Stimulated activated CD4-positive, alpha-beta T cell treated with anti-CD3 and anti-CD28 coated beads, Interleukin-12 subunit alpha, Interleukin-12 subunit beta, amount 100 ng/mL, for 24 hours (primary cell): ENCODE data around the gene CHTOP.
A peak's percentile ranks its signal among the peaks of the same experiment; 100 is the strongest.
"Not testable (repeated sequence)": the region's sequence is repeated elsewhere in the genome, so short reads cannot be mapped to it uniquely, and the experiment has no call there.

Source experiments
- DNase-seq, 2 experiments: peaks; one replicate each; pipeline ENCODE4 v3.0.0-alpha.2; 2020; ENCODE audit warnings: low read depth in 2 of 2

The CHTOP gene

DNA sequence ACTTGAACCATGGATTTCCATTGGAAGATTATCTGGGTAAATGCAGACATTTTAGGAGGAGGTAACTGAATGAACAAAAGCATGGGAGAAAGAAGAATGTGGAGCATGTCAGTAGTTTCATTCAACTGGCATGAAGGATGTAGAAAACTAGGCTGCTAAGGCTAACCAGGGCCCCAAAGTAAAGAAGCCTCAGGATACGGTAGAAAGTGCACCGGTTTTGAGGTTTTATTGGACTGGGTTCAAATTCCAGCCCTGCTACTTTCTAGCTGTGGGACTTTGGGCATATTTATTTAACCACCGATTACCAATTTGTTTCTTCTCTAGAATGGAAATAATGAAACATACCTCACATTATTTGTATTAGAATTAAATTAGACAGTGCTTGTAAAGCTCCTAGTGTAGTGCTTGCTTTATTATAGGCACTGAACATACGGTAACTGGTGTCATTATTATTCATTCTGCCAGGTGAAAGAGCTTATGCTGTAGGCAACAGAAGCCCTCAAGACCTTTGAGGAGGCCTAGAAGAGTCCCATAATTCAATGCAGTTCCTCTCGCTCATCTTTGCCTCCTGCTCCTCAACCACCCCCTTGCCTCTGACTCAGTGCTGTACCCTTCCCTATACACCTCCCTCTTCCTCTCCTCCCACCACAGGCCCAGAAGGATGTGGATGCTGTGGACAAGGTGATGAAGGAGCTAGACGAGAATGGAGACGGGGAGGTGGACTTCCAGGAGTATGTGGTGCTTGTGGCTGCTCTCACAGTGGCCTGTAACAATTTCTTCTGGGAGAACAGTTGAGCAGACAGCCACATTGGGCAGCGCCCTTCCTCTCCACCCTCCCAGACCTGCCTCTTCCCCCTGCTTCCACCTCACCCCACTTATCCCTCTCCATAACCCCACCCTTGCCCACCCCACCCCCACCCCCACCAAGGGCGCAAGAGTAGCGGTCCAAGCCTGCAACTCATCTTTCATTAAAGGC lies 2.5 kb upstream of the CHTOP start:
- DNase-seq = no peak

DNA sequence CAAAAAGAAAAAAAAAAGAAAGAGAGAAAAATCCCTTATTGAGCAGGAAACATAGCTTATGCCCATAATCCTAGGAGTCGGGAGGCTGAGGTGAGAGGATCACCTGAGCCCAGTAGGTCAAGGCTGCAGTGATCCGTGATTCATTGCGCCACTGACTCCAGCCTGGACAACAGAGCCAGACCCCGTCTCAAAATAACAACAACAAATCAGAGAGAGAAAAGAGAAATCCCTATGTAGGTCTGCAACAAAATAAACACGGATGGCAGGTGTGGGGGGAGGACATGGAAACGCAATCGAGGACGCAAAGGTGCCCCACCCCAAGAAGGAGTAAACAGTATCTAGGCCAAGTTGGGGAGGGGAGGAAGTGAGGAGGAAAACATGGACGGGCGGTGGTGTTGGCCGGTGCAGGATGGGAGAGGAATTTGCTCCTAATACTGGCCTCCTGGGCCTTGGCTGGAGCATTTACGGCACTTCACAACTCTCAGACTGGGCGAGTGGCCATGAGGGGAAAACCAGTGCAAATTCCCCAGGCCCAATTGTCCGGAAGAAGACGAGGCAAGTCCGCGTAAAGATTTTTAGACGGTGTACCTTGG lies 609 bp upstream of the CHTOP start:
- DNase-seq = no peak

- no peak for DNase-seq
Measured at GRCh38 chr1:153635872-153636271, 2.0 kb downstream of the CHTOP start.

DNA sequence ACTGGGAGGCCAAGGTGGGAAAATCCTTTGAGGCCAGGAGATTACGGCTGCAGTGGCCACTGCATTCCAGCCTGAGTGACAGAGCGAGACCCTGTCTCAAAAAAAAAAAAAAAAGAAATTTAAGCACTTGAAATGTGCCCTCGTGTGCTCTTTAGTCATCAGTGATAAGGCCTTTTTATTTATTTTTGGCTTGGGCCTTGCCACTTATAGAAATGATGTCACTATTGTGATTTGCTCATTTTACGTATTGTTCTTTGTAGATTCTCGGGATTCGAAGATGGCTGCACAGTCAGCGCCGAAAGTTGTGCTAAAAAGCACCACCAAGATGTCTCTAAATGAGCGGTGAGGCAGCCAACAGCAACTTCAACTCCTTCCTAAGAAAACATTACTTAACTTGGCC lies 2.4 kb downstream of the CHTOP start:
- no peak for DNase-seq

- DNase-seq = no peak
Measured at GRCh38 chr1:153638261-153638660, 4.4 kb downstream of the CHTOP start.

- no peak for DNase-seq
Measured at GRCh38 chr1:153639280-153639679, 5.4 kb downstream of the CHTOP start.

GRCh38 chr1:153640213-153640612 lies 6.3 kb downstream of the CHTOP start:
- DNase-seq = not testable (repeated sequence)

- DNase-seq = no peak
Measured at GRCh38 chr1:153640861-153641260, 7.0 kb downstream of the CHTOP start.

DNA sequence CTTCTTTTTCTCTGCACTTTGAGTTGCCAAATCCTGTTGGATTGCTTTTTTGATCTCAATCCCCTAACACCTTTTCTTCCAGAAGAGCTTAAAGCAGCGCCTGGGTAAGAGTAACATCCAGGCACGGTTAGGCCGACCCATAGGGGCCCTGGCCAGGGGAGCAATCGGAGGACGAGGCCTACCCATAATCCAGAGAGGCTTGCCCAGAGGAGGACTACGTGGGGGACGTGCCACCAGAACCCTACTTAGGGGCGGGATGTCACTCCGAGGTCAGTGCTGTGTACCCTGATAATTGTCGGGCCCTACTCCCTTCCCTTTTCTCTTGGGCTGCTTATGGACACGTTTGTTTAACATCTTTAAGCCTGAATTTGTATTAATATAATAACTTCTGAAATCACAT lies 8.3 kb downstream of the CHTOP start:
- DNase-seq = no peak

DNA sequence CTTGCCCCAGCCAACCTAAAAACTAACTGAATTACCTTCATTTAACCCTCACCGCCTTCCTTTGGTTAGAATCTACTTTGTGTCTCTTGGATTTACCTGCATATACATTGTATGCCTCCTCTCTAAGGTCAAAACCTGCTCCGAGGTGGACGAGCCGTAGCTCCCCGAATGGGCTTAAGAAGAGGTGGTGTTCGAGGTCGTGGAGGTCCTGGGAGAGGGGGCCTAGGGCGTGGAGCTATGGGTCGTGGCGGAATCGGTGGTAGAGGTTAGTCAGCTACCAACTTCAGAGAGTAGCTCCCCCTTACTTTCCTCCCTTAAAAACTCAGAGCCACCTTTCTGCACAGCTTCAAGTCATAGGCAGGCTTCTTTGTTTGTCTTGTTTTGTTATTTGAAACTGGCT lies 9.2 kb downstream of the CHTOP start:
- no peak for DNase-seq

- DNase-seq = no peak
Measured at GRCh38 chr1:153643816-153644215, 9.9 kb downstream of the CHTOP start.

GRCh38 chr1:153646672-153647345 lies 12.9 kb downstream of the CHTOP start:
- DNase-seq = no peak

DNA sequence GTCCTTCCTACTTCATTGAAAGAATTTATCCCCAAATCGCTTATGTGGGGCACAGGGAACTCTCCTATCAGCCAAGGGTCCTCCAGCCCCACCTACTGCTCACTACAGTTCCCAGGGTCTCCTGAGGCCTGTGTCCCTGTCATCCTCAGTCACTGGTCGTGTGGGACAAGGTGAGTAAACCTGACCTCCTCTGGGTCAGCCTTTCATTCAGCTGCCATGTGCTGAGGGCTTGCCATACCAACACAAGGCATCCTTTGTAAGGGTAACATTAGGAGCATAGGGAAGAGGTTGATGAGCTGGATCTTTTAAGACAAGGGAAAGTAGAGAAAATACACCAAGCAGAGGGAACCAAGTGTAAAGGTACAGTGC lies 13.5 kb downstream of the CHTOP start:
- no peak for DNase-seq

DNA sequence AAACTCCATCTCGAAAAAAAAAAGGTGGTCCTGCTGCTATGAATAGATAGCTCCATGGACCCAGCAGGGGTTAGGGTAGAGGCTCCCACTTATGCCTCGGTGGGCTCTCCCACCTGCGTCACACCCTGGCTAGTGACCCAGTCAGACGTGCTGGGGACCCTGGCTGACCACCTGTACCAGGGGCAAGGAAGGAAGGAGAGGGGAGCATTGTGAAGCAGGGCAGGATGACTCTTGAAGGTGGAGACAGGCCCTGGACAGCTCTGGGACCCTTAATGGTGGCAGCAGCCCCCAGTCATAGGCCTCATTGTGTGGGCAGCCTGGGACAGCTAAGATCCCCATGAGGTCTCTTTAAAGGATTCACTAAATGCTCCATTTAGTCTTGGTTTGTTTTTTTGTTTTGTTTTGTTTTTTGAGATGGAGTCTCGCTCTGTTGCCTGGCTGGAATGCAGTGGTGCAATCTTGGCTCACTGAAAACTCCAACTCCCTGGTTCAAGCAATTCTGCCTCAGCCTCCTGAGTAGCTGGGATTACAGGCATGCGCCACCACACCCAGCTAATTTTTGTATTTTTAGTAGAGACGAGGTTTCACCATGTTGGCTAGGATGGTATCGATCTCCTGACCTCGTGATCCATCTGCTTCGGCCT lies 14.3 kb downstream of the CHTOP start:
- no peak for DNase-seq

- DNase-seq = no peak
Measured at GRCh38 chr1:153649137-153649862, 15.4 kb downstream of the CHTOP start.

- DNase-seq = no peak
Measured at GRCh38 chr1:153649863-153650235, 16.0 kb downstream of the CHTOP start.

GRCh38 chr1:153651771-153652170 lies 17.9 kb downstream of the CHTOP start:
- DNase-seq = no peak

DNA sequence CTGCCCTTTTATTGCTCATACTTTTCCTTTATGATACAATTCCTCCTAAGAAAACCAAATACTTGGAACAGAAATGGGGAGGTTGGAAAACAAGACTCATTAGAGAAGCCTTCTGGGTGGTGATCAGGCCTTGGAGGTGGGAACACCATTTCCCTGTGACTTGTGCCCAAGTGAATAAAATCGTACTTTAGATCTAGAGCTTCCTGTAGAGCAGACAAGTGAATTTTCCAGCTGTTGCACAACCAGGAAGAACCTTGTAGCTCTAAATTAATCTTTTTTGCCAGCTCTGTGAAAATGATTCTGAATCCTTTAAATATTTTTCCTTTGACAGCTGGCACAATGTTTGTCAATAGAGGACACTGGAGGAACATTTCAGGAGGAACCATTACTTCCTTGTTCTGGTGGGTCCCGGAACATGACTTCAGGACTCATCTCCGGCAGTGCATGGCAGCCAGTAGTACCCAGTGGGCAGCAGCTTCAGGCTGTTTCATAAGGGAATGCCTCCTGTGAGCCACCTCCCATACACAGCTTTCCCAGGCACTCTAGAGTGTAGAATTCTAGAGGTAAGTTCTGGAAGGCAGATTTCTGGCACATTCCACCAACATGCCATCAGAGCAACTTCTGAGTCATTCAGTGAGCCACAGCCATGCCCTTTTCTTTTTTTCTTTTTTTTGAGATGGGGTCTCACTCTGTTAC lies 19.1 kb downstream of the CHTOP start:
- no peak for DNase-seq

GRCh38 chr1:153655333-153655732 lies 21.5 kb downstream of the CHTOP start:
- no peak for DNase-seq

GRCh38 chr1:153658400-153659174 lies 24.7 kb downstream of the CHTOP start, which contains the start of gene SNAPIN:
TSS of gene SNAPIN (plus strand) at chr1:153658703. CDS start at chr1:153658744, 41 bp downstream.
- DNase-seq = peak; percentile 78 to 88
